HepG2 (cell line): Measurements from ENCODE around the gene NTM. TPM values are rescaled to one million over a fixed set of nuclear protein-coding genes. Genes with fewer than 3 reads are reported as not detected.

Source experiments
- ATAC-seq: fragments of 200-7000 bp; cut with Tn5 transposase; 3 replicates; pipeline ENCODE4 v1.9.1; 2020; ENCODE audit warnings: mild to moderate bottlenecking, moderate library complexity
- BruUV-seq: library from RNA; stranded (reverse); fragments of 400-500 nt; replicated peaks from 2 replicates; lab custom pipeline; 2021; lab: Mats Ljungman, UMichigan
- CTCF ChIA-PET: fragments of 300-600 bp; formaldehyde crosslinking; extraction: SDS; loops from one replicate; lab custom pipeline; 2021; ENCODE audit warnings: low total read pairs, inconsistent platforms, low intra/inter-chr PET ratio; lab: Yijun Ruan, JAX
- POLR2A ChIA-PET: fragments of 350-600 bp; sonication (Branson Sonifier 250); formaldehyde crosslinking; loops from one replicate; lab custom pipeline; 2020; ENCODE audit warnings: antibody characterized with exemption, inconsistent platforms; lab: Yijun Ruan, JAX
- DNase-seq: peaks from one replicate; pipeline ENCODE4 v3.0.0-alpha.2; 2015; ENCODE audit warnings: low spot score
- FAIRE-seq: peaks from 3 replicates; lab custom pipeline; 2011; peaks lifted over from hg19 to GRCh38; lab: Jason Lieb, UNC
- H2AFZ ChIP-seq: one replicate; pipeline ENCODE4 v1.6.1; 2011; ENCODE audit warnings: low read length, inconsistent platforms
- H3K27ac ChIP-seq: fragments of 300-600 bp; 3 replicates; pipeline ENCODE4 v1.8.0; 2011; ENCODE audit warnings: mixed run types, mild to moderate bottlenecking, mixed read lengths, low read length, inconsistent platforms; ENCODE audit not compliant: insufficient read depth; ENCODE audit errors: extremely low read length
- H3K27me3 ChIP-seq, 2 experiments: fragments of 200-600 bp in 1 of 2; 2 replicates in 1 of 2; 3 replicates in 1 of 2; pipeline versions ENCODE4 v1.6.0 to v1.8.0; 2011; ENCODE audit warnings: low read length in 2 of 2, mild to moderate bottlenecking in 2 of 2, moderate library complexity in 2 of 2, inconsistent platforms in 1 of 2; ENCODE audit not compliant: insufficient read depth in 2 of 2, control insufficient read depth in 1 of 2
- H3K36me3 ChIP-seq, 2 experiments: fragments of 200-600 bp in 1 of 2; replicated peaks in 1 of 2; 2 replicates in 1 of 2; 3 replicates in 1 of 2; pipeline versions ENCODE4 v1.5.1 to v1.8.0; 2011; ENCODE audit warnings: low read length in 2 of 2, inconsistent platforms in 1 of 2; ENCODE audit not compliant: insufficient read depth in 2 of 2, control insufficient read depth in 1 of 2
- H3K4me1 ChIP-seq: 2 replicates; pipeline ENCODE4 v1.5.1; 2012; ENCODE audit warnings: low read length, inconsistent platforms; ENCODE audit not compliant: insufficient read depth
- H3K4me2 ChIP-seq: 2 replicates; pipeline ENCODE4 v1.6.0; 2011; ENCODE audit warnings: low read depth, low read length, inconsistent platforms
- H3K4me3 ChIP-seq, 3 experiments: fragments of 200-600 bp in 1 of 3; sonication (generic), shearing (Covaris generic) in 1 of 3; replicated peaks in 1 of 3; 2 replicates each; pipeline ENCODE4 v1.5.1; 2011 to 2016; ENCODE audit warnings: low read length in 3 of 3, inconsistent platforms in 2 of 3, low read depth in 2 of 3, mild to moderate bottlenecking in 2 of 3, control low read depth in 1 of 3, mixed read lengths in 1 of 3; ENCODE audit not compliant: insufficient read depth in 1 of 3
- H3K79me2 ChIP-seq: one replicate; pipeline ENCODE4 v1.6.1; 2011; ENCODE audit warnings: low read length, inconsistent platforms; ENCODE audit not compliant: insufficient read depth
- H3K9ac ChIP-seq: 2 replicates; pipeline ENCODE4 v1.6.0; 2011; ENCODE audit warnings: mild to moderate bottlenecking, low read depth, low read length, inconsistent platforms; ENCODE audit not compliant: insufficient read depth
- H3K9me3 ChIP-seq: 2 replicates; pipeline ENCODE4 v1.5.1; 2012; ENCODE audit warnings: mild to moderate bottlenecking, low read length
- H4K20me1 ChIP-seq: 2 replicates; pipeline ENCODE4 v1.6.0; 2011; ENCODE audit warnings: inconsistent platforms, mild to moderate bottlenecking, low read length, moderate library complexity; ENCODE audit not compliant: insufficient read depth
- CBX2 ChIP-seq, 2 experiments: fragments of 200-600 bp in 1 of 2; sonication (generic); formaldehyde crosslinking in 1 of 2; IDR thresholded peaks; 2 replicates each; pipeline versions ENCODE4 v1.7.0 to v1.8.1; 2018 to 2022; ENCODE audit warnings: low read depth in 2 of 2, low read length in 1 of 2, mild to moderate bottlenecking in 1 of 2, missing genetic modification reagents in 1 of 2
- CTCF ChIP-seq: sonication (generic); formaldehyde crosslinking; IDR thresholded peaks from 2 replicates; pipeline ENCODE4 v1.5.0; 2020; ENCODE audit warnings: mild to moderate bottlenecking, missing genetic modification reagents, moderate library complexity
- GZF1 ChIP-seq: sonication (generic); formaldehyde crosslinking; IDR thresholded peaks from 2 replicates; pipeline ENCODE4 v1.5.1; 2020; ENCODE audit warnings: mild to moderate bottlenecking, missing genetic modification reagents
- KAT7 ChIP-seq: IDR thresholded peaks from 2 replicates; pipeline ENCODE4 v1.6.1; 2018; ENCODE audit warnings: borderline replicate concordance, missing compliant biosample characterization
- KLF6 ChIP-seq: IDR thresholded peaks from 2 replicates; pipeline ENCODE4 v1.8.0; 2016; ENCODE audit warnings: missing biosample characterization, missing genetic modification reagents
- NFE2L1 ChIP-seq: sonication (generic); formaldehyde crosslinking; IDR thresholded peaks from 2 replicates; pipeline ENCODE4 v1.4.0; 2020; ENCODE audit warnings: missing genetic modification reagents, mild to moderate bottlenecking, borderline replicate concordance
- NFIB ChIP-seq: sonication (generic); formaldehyde crosslinking; IDR thresholded peaks from 2 replicates; pipeline ENCODE4 v1.9.0; 2021; ENCODE audit warnings: missing genetic modification reagents, mild to moderate bottlenecking, borderline replicate concordance
- ZC3H4 ChIP-seq: sonication (generic); formaldehyde crosslinking; IDR thresholded peaks from 2 replicates; pipeline ENCODE4 v1.4.0; 2020; ENCODE audit warnings: missing genetic modification reagents, borderline replicate concordance
- ZFP37 ChIP-seq: sonication (generic); formaldehyde crosslinking; IDR thresholded peaks from 2 replicates; pipeline ENCODE4 v1.4.0; 2020; ENCODE audit warnings: missing genetic modification reagents, borderline replicate concordance
- ZKSCAN1 ChIP-seq: fragments of 150-350 bp; IDR thresholded peaks from 2 replicates; pipeline ENCODE4 v1.6.1; 2014; ENCODE audit warnings: low read length
- ZNF354B ChIP-seq: sonication (generic); formaldehyde crosslinking; IDR thresholded peaks from 2 replicates; pipeline ENCODE4 v1.8.0; 2022; ENCODE audit warnings: mild to moderate bottlenecking, missing genetic modification reagents
- ZSCAN25 ChIP-seq: sonication (generic); formaldehyde crosslinking; IDR thresholded peaks from 2 replicates; pipeline ENCODE4 v1.8.0; 2022; ENCODE audit warnings: mild to moderate bottlenecking, missing genetic modification reagents
- ZXDC ChIP-seq: sonication (generic); formaldehyde crosslinking; IDR thresholded peaks from 2 replicates; pipeline ENCODE4 v1.5.0; 2020; ENCODE audit warnings: mild to moderate bottlenecking, missing genetic modification reagents
- WGBS: methylation state at CpG from one replicate; pipeline ENCODE4 v1.1.6; 2017; ENCODE audit warnings: low lambda C conversion rate; 5-methylcytosine and 5-hydroxymethylcytosine counted together
- in situ Hi-C: cut with HindIII; loops from 2 replicates; pipeline ENCODE4 v1.10.0; 2017; ENCODE audit warnings: low pct_unique_long_range_greater_than_20kb; ENCODE audit not compliant: extremely low pct_ligation_motif_present
- intact Hi-C: fragments of 100-400 bp; cut with micrococcal nuclease; formaldehyde crosslinking; loops from one replicate; pipeline ENCODE4 v1.10.0; 2022; ENCODE audit not compliant: unreplicated experiment
- polyA plus RNA-seq, 8 experiments: library from polyadenylated mRNA; depleted of rRNA in 3 of 8; stranded (reverse) in 7 of 8; unstranded in 1 of 8; fragments of >200 nt; fragmentation: Illumina TruSeq in 4 of 8; extraction: Trizol in 4 of 8; gene quantifications; 2 replicates each; pipeline versions ENCODE4 v1.2.1 to v1.2.3, GENCODE V29; 2011 to 2016; ENCODE audit warnings: low read depth in 4 of 8, missing spikeins in 1 of 8, mixed read lengths in 1 of 8; ENCODE audit not compliant: insufficient read depth in 1 of 8
- total RNA-seq, 5 experiments: library from RNA; depleted of rRNA; stranded (reverse); fragments of >200 nt; fragmentation: Illumina TruSeq; extraction: Trizol; gene quantifications; 2 replicates each; pipeline ENCODE4 v1.2.3, GENCODE V29; 2016; ENCODE audit warnings: low read depth in 1 of 5
- TF ChIP-seq, protein P1 (sequence below): sonication (generic); formaldehyde crosslinking; IDR thresholded peaks from 2 replicates; pipeline ENCODE4 v1.4.0; 2020; ENCODE audit warnings: missing genetic modification reagents

Gene NTM
- total and polyA plus RNA-seq, 2 of the 13 experiments (the other 11 are each of a cell fraction or from before 2014, with no cell fraction given): not detected

DNA sequence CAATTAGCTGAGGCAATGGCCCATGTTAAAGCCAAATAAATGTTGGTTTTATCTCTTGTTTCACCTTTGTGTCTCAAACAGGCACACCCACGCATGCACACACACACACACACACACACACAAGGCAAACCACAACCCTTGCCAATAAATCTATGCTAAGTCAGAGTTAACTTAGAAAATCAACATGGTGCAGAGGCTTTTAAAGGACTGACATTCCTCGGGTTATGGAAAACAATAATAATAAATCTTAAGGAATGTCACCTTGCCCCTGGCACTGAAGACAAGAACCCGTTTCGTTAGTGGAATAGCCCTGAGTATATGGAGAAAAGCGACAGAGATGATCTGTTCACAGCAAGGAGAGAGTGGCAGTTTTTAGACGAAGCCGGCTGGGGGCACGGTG, 326.3 kb downstream of the NTM start (continued):
- no peak for TF ChIP-seq ZXDC (CRISPR knock-in tag)
- no peak for TF ChIP-seq ZSCAN25 (CRISPR knock-in tag)

DNA sequence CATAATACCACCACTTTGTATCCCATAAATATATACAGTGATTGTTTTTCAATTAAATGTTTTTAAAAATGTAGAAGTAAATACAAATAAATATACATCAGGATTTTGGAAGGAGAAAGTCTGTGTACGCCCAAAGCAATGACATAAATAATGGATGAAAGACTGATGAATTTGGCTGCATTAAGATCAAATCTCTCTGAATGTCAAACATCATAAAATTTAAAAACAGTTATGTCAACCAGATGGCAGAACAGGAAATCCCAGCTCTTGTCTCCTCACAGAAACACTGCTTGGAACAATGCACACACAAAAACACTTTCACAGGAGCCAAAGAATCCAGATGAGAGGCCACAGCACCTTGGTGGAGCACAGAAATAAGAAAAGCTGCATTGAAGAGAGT, 332.9 kb downstream of the NTM start:
- BruUV-seq: no TSS peak
- DNase-seq (no peak), ATAC-seq (no peak), FAIRE-seq (no peak)
- Histone ChIP-seq H3K27ac (no peak overlapping the region), H3K9ac (no peak overlapping the region), H3K4me1 (no peaks in the 10 kb centered on the region), H3K36me3 (no peaks in the 10 kb centered on the region), H4K20me1 (no peaks in the 10 kb centered on the region), H3K9me3 (peaks cover 24% of the 10 kb centered on the region), H3K79me2 (no peaks in the 10 kb centered on the region), H3K27me3 (no peaks in the 10 kb centered on the region), H2AFZ (no peak overlapping the region), H3K4me2 (no peak overlapping the region), H3K4me3 (no peak overlapping the region)
- intact Hi-C loops (no loop called here), in situ Hi-C loops (no loop called here)
- CTCF ChIA-PET: no interaction called here
- WGBS: 13% methylated on average over 1 of the region's 1 CpG
- POLR2A ChIA-PET: no interaction called here
- TF ChIP-seq ZC3H4 (CRISPR knock-in tag): no peak
- TF ChIP-seq ZKSCAN1: no peak
- TF ChIP-seq NFE2L1 (CRISPR knock-in tag): no peak
- TF ChIP-seq CBX2 (IDR thresholded peaks at IDR 0.05; ENCODE audit: low read depth, low read length): no peak
- no peak for TF ChIP-seq CBX2 (CRISPR knock-in tag; IDR thresholded peaks at IDR 0.05; ENCODE audit: low read depth)
- no peak for TF ChIP-seq ZFP37
- TF ChIP-seq CTCF: no peak
- no peak for TF ChIP-seq KLF6
- no peak for TF ChIP-seq GZF1 (CRISPR knock-in tag)
- TF ChIP-seq ZNF354B (CRISPR knock-in tag): no peak
- no peak for TF ChIP-seq NFIB (CRISPR knock-in tag)
- TF ChIP-seq, protein P1, sequence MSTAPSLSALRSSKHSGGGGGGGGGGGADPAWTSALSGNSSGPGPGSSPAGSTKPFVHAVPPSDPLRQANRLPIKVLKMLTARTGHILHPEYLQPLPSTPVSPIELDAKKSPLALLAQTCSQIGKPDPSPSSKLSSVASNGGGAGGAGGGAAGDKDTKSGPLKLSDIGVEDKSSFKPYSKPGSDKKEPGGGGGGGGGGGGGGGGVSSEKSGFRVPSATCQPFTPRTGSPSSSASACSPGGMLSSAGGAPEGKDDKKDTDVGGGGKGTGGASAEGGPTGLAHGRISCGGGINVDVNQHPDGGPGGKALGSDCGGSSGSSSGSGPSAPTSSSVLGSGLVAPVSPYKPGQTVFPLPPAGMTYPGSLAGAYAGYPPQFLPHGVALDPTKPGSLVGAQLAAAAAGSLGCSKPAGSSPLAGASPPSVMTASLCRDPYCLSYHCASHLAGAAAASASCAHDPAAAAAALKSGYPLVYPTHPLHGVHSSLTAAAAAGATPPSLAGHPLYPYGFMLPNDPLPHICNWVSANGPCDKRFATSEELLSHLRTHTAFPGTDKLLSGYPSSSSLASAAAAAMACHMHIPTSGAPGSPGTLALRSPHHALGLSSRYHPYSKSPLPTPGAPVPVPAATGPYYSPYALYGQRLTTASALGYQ (CRISPR knock-in tag): no peak
- no peak for TF ChIP-seq KAT7 (CRISPR knock-in tag)
- TF ChIP-seq, all 625 proteins: peak for 0
